Upper lobe of right lung (tissue), 1 donor: ENCODE data around the gene TDRD10. TPM values are rescaled to one million over a fixed set of nuclear protein-coding genes. Genes with fewer than 3 reads are reported as not detected.

Source experiments
- ATAC-seq: fragments of 200-7000 bp; cut with Tn5 transposase; one replicate; pipeline ENCODE4 v1.9.1; 2020; ENCODE audit warnings: mild to moderate bottlenecking, moderate library complexity
- DNase-seq: peaks from one replicate; pipeline ENCODE4 v3.0.0-alpha.2; 2020
- H3K27ac ChIP-seq: fragments of 200-600 bp; one replicate; pipeline ENCODE4 v1.8.0; 2022
- H3K27me3 ChIP-seq: fragments of 200-600 bp; one replicate; pipeline ENCODE4 v1.8.0; 2022; ENCODE audit warnings: mild to moderate bottlenecking
- H3K36me3 ChIP-seq: fragments of 200-600 bp; one replicate; pipeline ENCODE4 v1.8.0; 2022
- H3K4me1 ChIP-seq: fragments of 200-600 bp; one replicate; pipeline ENCODE4 v1.8.0; 2022
- H3K4me3 ChIP-seq: fragments of 200-600 bp; one replicate; pipeline ENCODE4 v1.8.0; 2022; ENCODE audit warnings: mild to moderate bottlenecking
- H3K9me3 ChIP-seq: fragments of 200-600 bp; one replicate; pipeline ENCODE4 v1.8.0; 2022
- CTCF ChIP-seq: fragments of 200-600 bp; IDR thresholded peaks from one replicate; pipeline ENCODE4 v1.8.0; 2022; ENCODE audit warnings: antibody characterized with exemption
- intact Hi-C: fragments of 100-400 bp; cut with DNase I; formaldehyde crosslinking; loops from one replicate; pipeline ENCODE4 v1.11.0; 2022
- total RNA-seq: library from RNA; stranded (reverse); fragmentation: NEBNext Ultra II Directional; extraction: Animal tissue kit (Norgen Biotek cat#: 25700); gene quantifications from one replicate; pipeline ENCODE4 v1.2.1, GENCODE V29; 2021
- donor health status: DM: no; HTN: yes; CAD: no; lungs with severe emphysema.

The TDRD10 gene
- total RNA-seq, 1 donor from 2014 or later = 21.7 TPM

GRCh38 chr1:154496383-154496782 is 5.6 kb upstream of the TDRD10 start:
- Histone ChIP-seq H3K4me1 (peaks cover 66% of the 10 kb centered on the region), H3K9me3 (no peaks in the 10 kb centered on the region), H3K36me3 (peaks cover 24% of the 10 kb centered on the region), H3K4me3 (no peak overlapping the region), H3K27ac (peak overlapping the region; percentile 63), H3K27me3 (no peaks in the 10 kb centered on the region)
- DNase-seq = no peak
- TF ChIP-seq CTCF = no peak
- peak; percentile 49 for ATAC-seq
- intact Hi-C loops = no loop called here

DNA sequence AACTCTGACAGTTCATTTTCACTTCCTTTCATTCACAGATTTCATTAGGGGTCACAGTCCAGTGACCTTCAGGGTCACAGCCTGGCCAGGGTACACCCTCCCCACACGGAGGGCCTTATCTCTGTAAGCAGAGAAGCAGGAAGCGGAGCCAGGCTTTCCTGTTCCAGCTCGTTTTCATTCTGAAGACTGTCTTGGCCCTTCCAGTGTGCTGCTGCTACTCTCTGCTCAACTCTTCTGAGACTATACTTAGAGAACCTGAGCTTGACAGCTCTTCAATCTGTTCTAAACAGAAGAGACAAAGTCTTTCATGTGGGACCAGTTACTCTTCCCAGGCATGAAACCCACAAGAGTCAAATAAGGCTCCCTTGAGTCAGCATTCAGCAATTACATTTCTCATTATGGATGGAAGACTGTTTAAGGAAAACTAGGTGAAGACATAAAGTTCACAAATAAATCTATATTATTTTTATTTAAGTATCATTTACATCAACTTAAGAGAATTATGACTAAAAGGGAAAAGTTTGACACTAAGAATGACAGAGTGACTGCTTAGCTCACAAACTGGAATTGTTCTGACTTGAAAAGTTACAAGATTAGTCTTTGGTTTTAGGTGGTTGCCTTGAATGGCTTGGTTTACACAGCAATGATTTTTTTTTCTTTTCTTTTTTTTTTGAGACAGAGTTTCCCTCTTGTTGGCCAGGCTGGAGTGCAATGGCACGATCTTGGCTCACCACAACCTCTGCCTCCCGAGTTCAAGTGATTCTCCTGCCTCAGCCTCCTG is 4.8 kb upstream of the TDRD10 start:
- H3K36me3 ChIP-seq = peaks cover 16% of the 10 kb centered on the region
- peak overlapping the region; percentile 6 for H3K4me3 ChIP-seq
- H3K27me3 ChIP-seq = no peaks in the 10 kb centered on the region
- peak; percentile 66 for ATAC-seq
- peaks cover 59% of the 10 kb centered on the region for H3K4me1 ChIP-seq
- H3K9me3 ChIP-seq = no peaks in the 10 kb centered on the region
- TF ChIP-seq CTCF = no peak
- no peak for DNase-seq
- peak overlapping the region; percentile 63 for H3K27ac ChIP-seq
- intact Hi-C loops = no loop called here

- H3K4me1 ChIP-seq = peaks cover 46% of the 10 kb centered on the region
- H3K9me3 ChIP-seq = no peaks in the 10 kb centered on the region
- no peak for TF ChIP-seq CTCF
- peaks cover 14% of the 10 kb centered on the region for H3K36me3 ChIP-seq
- ATAC-seq (no peak), DNase-seq (no peak)
- no peaks in the 10 kb centered on the region for H3K27me3 ChIP-seq
- H3K4me3 ChIP-seq = peak overlapping the region; percentile 61
- no peak overlapping the region for H3K27ac ChIP-seq
- intact Hi-C loops = no loop called here
These were observed 2.6 kb upstream of the TDRD10 start for GRCh38 chr1:154499446-154499845.

GRCh38 chr1:154500533-154500932 is 1.5 kb upstream of the TDRD10 start:
- H3K9me3 ChIP-seq = no peaks in the 10 kb centered on the region
- H3K4me3 ChIP-seq = peak overlapping the region; percentile 61
- peaks cover 36% of the 10 kb centered on the region for H3K4me1 ChIP-seq
- peak overlapping the region; percentile 33 for H3K27ac ChIP-seq
- peaks cover 11% of the 10 kb centered on the region for H3K36me3 ChIP-seq
- no peak for ATAC-seq
- TF ChIP-seq CTCF = no peak
- no peaks in the 10 kb centered on the region for H3K27me3 ChIP-seq
- no peak for DNase-seq
- intact Hi-C loops = no loop called here

- no peak for TF ChIP-seq CTCF
- peak overlapping the region; percentile 84 for H3K27ac ChIP-seq
These were observed 475 bp upstream of the TDRD10 start for GRCh38 chr1:154501423-154502065.

More at GRCh38 chr1:154501423-154502065, 475 bp upstream of the TDRD10 start:
- ATAC-seq = peak; percentile 81
- Histone ChIP-seq H3K36me3 (peaks cover 11% of the 10 kb centered on the region), H3K4me3 (peak overlapping the region; percentile 61), H3K27me3 (no peaks in the 10 kb centered on the region), H3K4me1 (peaks cover 26% of the 10 kb centered on the region), H3K9me3 (no peaks in the 10 kb centered on the region)
- peak; percentile 90 for DNase-seq
- intact Hi-C loops = no loop called here
